HepG2 (cell line): ENCODE measurements around the gene HAPLN2. TPM values are rescaled to one million over a fixed set of nuclear protein-coding genes. Genes with fewer than 3 reads are reported as not detected.

Experiments used
- ATAC-seq: fragments of 200-7000 bp; cut with Tn5 transposase; 3 replicates; pipeline ENCODE4 v1.9.1; 2020; ENCODE audit warnings: mild to moderate bottlenecking, moderate library complexity
- BruUV-seq: library from RNA; stranded (reverse); fragments of 400-500 nt; replicated peaks from 2 replicates; lab custom pipeline; 2021; lab: Mats Ljungman, UMichigan
- CTCF ChIA-PET: fragments of 300-600 bp; formaldehyde crosslinking; extraction: SDS; loops from one replicate; lab custom pipeline; 2021; ENCODE audit warnings: low total read pairs, inconsistent platforms, low intra/inter-chr PET ratio; lab: Yijun Ruan, JAX
- POLR2A ChIA-PET: fragments of 350-600 bp; sonication (Branson Sonifier 250); formaldehyde crosslinking; loops from one replicate; lab custom pipeline; 2020; ENCODE audit warnings: antibody characterized with exemption, inconsistent platforms; lab: Yijun Ruan, JAX
- DNase-seq: peaks from one replicate; pipeline ENCODE4 v3.0.0-alpha.2; 2015; ENCODE audit warnings: low spot score
- FAIRE-seq: peaks from 3 replicates; lab custom pipeline; 2011; peaks lifted over from hg19 to GRCh38; lab: Jason Lieb, UNC
- H2AFZ ChIP-seq: one replicate; pipeline ENCODE4 v1.6.1; 2011; ENCODE audit warnings: low read length, inconsistent platforms
- H3K27ac ChIP-seq: fragments of 300-600 bp; 3 replicates; pipeline ENCODE4 v1.8.0; 2011; ENCODE audit warnings: mixed run types, mild to moderate bottlenecking, mixed read lengths, low read length, inconsistent platforms; ENCODE audit not compliant: insufficient read depth; ENCODE audit errors: extremely low read length
- H3K27me3 ChIP-seq, 2 experiments: fragments of 200-600 bp in 1 of 2; 2 replicates in 1 of 2; 3 replicates in 1 of 2; pipeline versions ENCODE4 v1.6.0 to v1.8.0; 2011; ENCODE audit warnings: low read length in 2 of 2, mild to moderate bottlenecking in 2 of 2, moderate library complexity in 2 of 2, inconsistent platforms in 1 of 2; ENCODE audit not compliant: insufficient read depth in 2 of 2, control insufficient read depth in 1 of 2
- H3K36me3 ChIP-seq, 2 experiments: fragments of 200-600 bp in 1 of 2; replicated peaks in 1 of 2; 2 replicates in 1 of 2; 3 replicates in 1 of 2; pipeline versions ENCODE4 v1.5.1 to v1.8.0; 2011; ENCODE audit warnings: low read length in 2 of 2, inconsistent platforms in 1 of 2; ENCODE audit not compliant: insufficient read depth in 2 of 2, control insufficient read depth in 1 of 2
- H3K4me1 ChIP-seq: 2 replicates; pipeline ENCODE4 v1.5.1; 2012; ENCODE audit warnings: low read length, inconsistent platforms; ENCODE audit not compliant: insufficient read depth
- H3K4me2 ChIP-seq: 2 replicates; pipeline ENCODE4 v1.6.0; 2011; ENCODE audit warnings: low read depth, low read length, inconsistent platforms
- H3K4me3 ChIP-seq, 3 experiments: fragments of 200-600 bp in 1 of 3; sonication (generic), shearing (Covaris generic) in 1 of 3; replicated peaks in 1 of 3; 2 replicates each; pipeline ENCODE4 v1.5.1; 2011 to 2016; ENCODE audit warnings: low read length in 3 of 3, inconsistent platforms in 2 of 3, low read depth in 2 of 3, mild to moderate bottlenecking in 2 of 3, control low read depth in 1 of 3, mixed read lengths in 1 of 3; ENCODE audit not compliant: insufficient read depth in 1 of 3
- H3K79me2 ChIP-seq: one replicate; pipeline ENCODE4 v1.6.1; 2011; ENCODE audit warnings: low read length, inconsistent platforms; ENCODE audit not compliant: insufficient read depth
- H3K9ac ChIP-seq: 2 replicates; pipeline ENCODE4 v1.6.0; 2011; ENCODE audit warnings: mild to moderate bottlenecking, low read depth, low read length, inconsistent platforms; ENCODE audit not compliant: insufficient read depth
- H3K9me3 ChIP-seq: 2 replicates; pipeline ENCODE4 v1.5.1; 2012; ENCODE audit warnings: mild to moderate bottlenecking, low read length
- H4K20me1 ChIP-seq: 2 replicates; pipeline ENCODE4 v1.6.0; 2011; ENCODE audit warnings: inconsistent platforms, mild to moderate bottlenecking, low read length, moderate library complexity; ENCODE audit not compliant: insufficient read depth
- ZNF337 ChIP-seq: sonication (generic); formaldehyde crosslinking; IDR thresholded peaks from 2 replicates; pipeline ENCODE4 v1.5.1; 2020; ENCODE audit warnings: missing genetic modification reagents, low read depth, mild to moderate bottlenecking, borderline replicate concordance
- WGBS: methylation state at CpG from one replicate; pipeline ENCODE4 v1.1.6; 2017; ENCODE audit warnings: low lambda C conversion rate; 5-methylcytosine and 5-hydroxymethylcytosine counted together
- in situ Hi-C: cut with HindIII; loops from 2 replicates; pipeline ENCODE4 v1.10.0; 2017; ENCODE audit warnings: low pct_unique_long_range_greater_than_20kb; ENCODE audit not compliant: extremely low pct_ligation_motif_present
- intact Hi-C: fragments of 100-400 bp; cut with micrococcal nuclease; formaldehyde crosslinking; loops from one replicate; pipeline ENCODE4 v1.10.0; 2022; ENCODE audit not compliant: unreplicated experiment
- polyA plus RNA-seq, 8 experiments: library from polyadenylated mRNA; depleted of rRNA in 3 of 8; stranded (reverse) in 7 of 8; unstranded in 1 of 8; fragments of >200 nt; fragmentation: Illumina TruSeq in 4 of 8; extraction: Trizol in 4 of 8; gene quantifications; 2 replicates each; pipeline versions ENCODE4 v1.2.1 to v1.2.3, GENCODE V29; 2011 to 2016; ENCODE audit warnings: low read depth in 4 of 8, missing spikeins in 1 of 8, mixed read lengths in 1 of 8; ENCODE audit not compliant: insufficient read depth in 1 of 8
- total RNA-seq, 5 experiments: library from RNA; depleted of rRNA; stranded (reverse); fragments of >200 nt; fragmentation: Illumina TruSeq; extraction: Trizol; gene quantifications; 2 replicates each; pipeline ENCODE4 v1.2.3, GENCODE V29; 2016; ENCODE audit warnings: low read depth in 1 of 5
- TF ChIP-seq, protein P1 (sequence below), 2 experiments: sonication (generic) in 1 of 2; formaldehyde crosslinking in 1 of 2; IDR thresholded peaks; 2 replicates each; pipeline versions ENCODE4 v1.5.1 to v1.6.1; 2011 to 2020; ENCODE audit warnings: borderline replicate concordance in 1 of 2, low read depth in 1 of 2, low read length in 1 of 2, mild to moderate bottlenecking in 1 of 2, missing genetic modification reagents in 1 of 2, moderate library complexity in 1 of 2
- TF ChIP-seq, protein P2 (sequence below), 2 experiments: IDR thresholded peaks; 2 replicates each; pipeline ENCODE4 v1.6.1; 2011 to 2012; ENCODE audit warnings: low read length in 2 of 2, borderline replicate concordance in 1 of 2, low read depth in 1 of 2, mild to moderate bottlenecking in 1 of 2, moderate library complexity in 1 of 2

The HAPLN2 gene
- total and polyA plus RNA-seq, 2 of the 13 experiments (the other 11 are each of a cell fraction or from before 2014, with no cell fraction given) = not detected

DNA sequence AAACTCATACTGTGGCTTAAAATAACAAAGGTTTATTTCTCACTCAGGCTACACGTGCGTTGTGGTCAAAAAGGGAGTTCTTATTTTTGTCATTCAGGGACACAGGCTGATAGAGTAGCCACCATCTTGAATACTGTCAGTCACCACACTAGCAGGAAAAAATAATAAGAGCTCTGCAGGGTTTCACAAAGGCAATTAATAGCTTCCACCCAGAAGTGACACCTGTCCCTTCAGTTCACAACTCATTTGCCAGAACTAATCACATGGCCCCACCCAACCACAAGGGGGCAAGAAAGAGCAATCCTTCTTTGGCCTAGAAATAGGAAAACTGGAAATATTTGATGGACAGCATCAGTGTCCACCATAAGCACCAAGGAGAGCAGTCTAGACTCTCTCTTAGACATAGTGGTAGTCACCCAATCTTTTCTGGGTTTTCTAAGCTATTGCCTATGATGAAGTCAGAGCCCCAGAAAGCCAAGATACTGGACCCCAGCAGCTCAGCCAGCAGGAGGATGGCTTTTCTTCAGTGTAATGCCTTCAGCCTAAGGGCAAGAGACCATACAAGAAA lies 8.2 kb downstream of the HAPLN2 start (continued):
- TF ChIP-seq, protein P1, sequence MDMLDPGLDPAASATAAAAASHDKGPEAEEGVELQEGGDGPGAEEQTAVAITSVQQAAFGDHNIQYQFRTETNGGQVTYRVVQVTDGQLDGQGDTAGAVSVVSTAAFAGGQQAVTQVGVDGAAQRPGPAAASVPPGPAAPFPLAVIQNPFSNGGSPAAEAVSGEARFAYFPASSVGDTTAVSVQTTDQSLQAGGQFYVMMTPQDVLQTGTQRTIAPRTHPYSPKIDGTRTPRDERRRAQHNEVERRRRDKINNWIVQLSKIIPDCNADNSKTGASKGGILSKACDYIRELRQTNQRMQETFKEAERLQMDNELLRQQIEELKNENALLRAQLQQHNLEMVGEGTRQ (IDR thresholded peaks at IDR 0.05; ENCODE audit: low read depth, low read length) = no peak
- TF ChIP-seq, protein P1 (CRISPR knock-in tag; IDR thresholded peaks at IDR 0.05; ENCODE audit: borderline replicate concordance) = peak; percentile 22; the same call in 1 of the 2 replicates
- TF ChIP-seq, protein P2, sequence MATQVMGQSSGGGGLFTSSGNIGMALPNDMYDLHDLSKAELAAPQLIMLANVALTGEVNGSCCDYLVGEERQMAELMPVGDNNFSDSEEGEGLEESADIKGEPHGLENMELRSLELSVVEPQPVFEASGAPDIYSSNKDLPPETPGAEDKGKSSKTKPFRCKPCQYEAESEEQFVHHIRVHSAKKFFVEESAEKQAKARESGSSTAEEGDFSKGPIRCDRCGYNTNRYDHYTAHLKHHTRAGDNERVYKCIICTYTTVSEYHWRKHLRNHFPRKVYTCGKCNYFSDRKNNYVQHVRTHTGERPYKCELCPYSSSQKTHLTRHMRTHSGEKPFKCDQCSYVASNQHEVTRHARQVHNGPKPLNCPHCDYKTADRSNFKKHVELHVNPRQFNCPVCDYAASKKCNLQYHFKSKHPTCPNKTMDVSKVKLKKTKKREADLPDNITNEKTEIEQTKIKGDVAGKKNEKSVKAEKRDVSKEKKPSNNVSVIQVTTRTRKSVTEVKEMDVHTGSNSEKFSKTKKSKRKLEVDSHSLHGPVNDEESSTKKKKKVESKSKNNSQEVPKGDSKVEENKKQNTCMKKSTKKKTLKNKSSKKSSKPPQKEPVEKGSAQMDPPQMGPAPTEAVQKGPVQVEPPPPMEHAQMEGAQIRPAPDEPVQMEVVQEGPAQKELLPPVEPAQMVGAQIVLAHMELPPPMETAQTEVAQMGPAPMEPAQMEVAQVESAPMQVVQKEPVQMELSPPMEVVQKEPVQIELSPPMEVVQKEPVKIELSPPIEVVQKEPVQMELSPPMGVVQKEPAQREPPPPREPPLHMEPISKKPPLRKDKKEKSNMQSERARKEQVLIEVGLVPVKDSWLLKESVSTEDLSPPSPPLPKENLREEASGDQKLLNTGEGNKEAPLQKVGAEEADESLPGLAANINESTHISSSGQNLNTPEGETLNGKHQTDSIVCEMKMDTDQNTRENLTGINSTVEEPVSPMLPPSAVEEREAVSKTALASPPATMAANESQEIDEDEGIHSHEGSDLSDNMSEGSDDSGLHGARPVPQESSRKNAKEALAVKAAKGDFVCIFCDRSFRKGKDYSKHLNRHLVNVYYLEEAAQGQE (IDR thresholded peaks at IDR 0.05; ENCODE audit: borderline replicate concordance in 1 of 2, low read depth in 1 of 2, low read length in 2 of 2) = peak in 1 of 2 experiments; percentile 62; a peak in 1 of 4 replicates

- Histone ChIP-seq H3K9me3 (no peaks in the 10 kb centered on the region), H3K9ac (no peak overlapping the region), H3K79me2 (no peaks in the 10 kb centered on the region), H3K27ac (no peak overlapping the region), H3K4me2 (no peak overlapping the region), H3K36me3 (no peaks in the 10 kb centered on the region), H2AFZ (no peak overlapping the region)
- POLR2A ChIA-PET = no interaction called here
- intact Hi-C loops = no loop called here
- ATAC-seq (no peak), FAIRE-seq (no peak)
- no peak for TF ChIP-seq ZNF337 (CRISPR knock-in tag)
- TF ChIP-seq, all 625 proteins: peak for 0
- in situ Hi-C loops = no loop called here
- H4K20me1 ChIP-seq = no peaks in the 10 kb centered on the region
- 37% methylated on average over 8 of the region's 8 CpGs for WGBS
- no peak overlapping the region for H3K4me3 ChIP-seq
- no TSS peak for BruUV-seq
- DNase-seq = no peak
- CTCF ChIA-PET = no interaction called here
- H3K4me1 ChIP-seq = peaks cover 14% of the 10 kb centered on the region
- H3K27me3 ChIP-seq = peaks cover 3 to 44% of the 10 kb centered on the region in 2 experiments
These were observed 10.7 kb downstream of the HAPLN2 start for GRCh38 chr1:156629823-156630449.
